HEK293 (cell line): Measurements from ENCODE around the gene FBXO10.
A peak's percentile ranks its signal among the peaks of the same experiment; 100 is the strongest.

Experiments
- CTCF ChIA-PET: fragments of 350-600 bp; formaldehyde crosslinking; extraction: SDS; loops from one replicate; lab custom pipeline; 2021; ENCODE audit warnings: antibody characterized with exemption; lab: Yijun Ruan, JAX
- POLR2A ChIA-PET: fragments of 300-600 bp; formaldehyde crosslinking; extraction: SDS; loops from one replicate; lab custom pipeline; 2020; ENCODE audit warnings: antibody characterized with exemption, inconsistent platforms; lab: Yijun Ruan, JAX
- H3K27ac ChIP-seq: fragments of 200-500 bp; sonication (Bioruptor generic); 2 replicates; pipeline ENCODE4 v1.5.1; 2014; ENCODE audit warnings: low read depth, low read length, control low read depth, inconsistent platforms; ENCODE audit errors: extremely low read depth
- H3K36me3 ChIP-seq, 2 experiments: fragments of 200-500 bp in 1 of 2; sonication (Bioruptor generic) in 1 of 2; 1 replicate in 1 of 2; 2 replicates in 1 of 2; pipeline ENCODE4 v1.5.1; 2014 to 2017; ENCODE audit warnings: inconsistent platforms in 2 of 2, low read length in 2 of 2; ENCODE audit not compliant: control insufficient read depth in 2 of 2, insufficient read depth in 1 of 2
- H3K4me1 ChIP-seq: fragments of 200-500 bp; sonication (Bioruptor generic); 2 replicates; pipeline ENCODE4 v1.5.1; 2014; ENCODE audit warnings: mild to moderate bottlenecking, low read length, inconsistent platforms; ENCODE audit not compliant: control insufficient read depth, insufficient read depth
- H3K4me3 ChIP-seq: 2 replicates; pipeline ENCODE4 v1.5.1; 2011; ENCODE audit warnings: low read depth, mild to moderate bottlenecking, control low read depth, low read length, moderate library complexity
- H3K9me3 ChIP-seq: fragments of 200-500 bp; sonication (Bioruptor generic); 2 replicates; pipeline ENCODE4 v1.5.1; 2014; ENCODE audit warnings: low read depth, low read length, inconsistent platforms; ENCODE audit not compliant: control insufficient read depth, insufficient read depth
- FEZF1 ChIP-seq: fragments of 450-650 bp; formaldehyde crosslinking; IDR thresholded peaks from 2 replicates; pipeline ENCODE4 v1.5.1; 2016; ENCODE audit warnings: missing biosample characterization, missing genetic modification characterization
- GLIS1 ChIP-seq: fragments of 450-650 bp; formaldehyde crosslinking; IDR thresholded peaks from 2 replicates; pipeline ENCODE4 v1.5.1; 2016; ENCODE audit warnings: missing biosample characterization, missing genetic modification characterization
- OSR2 ChIP-seq: fragments of 450-650 bp; formaldehyde crosslinking; IDR thresholded peaks from 2 replicates; pipeline ENCODE4 v1.5.1; 2016; ENCODE audit warnings: missing biosample characterization, missing genetic modification characterization
- SCRT2 ChIP-seq: fragments of 450-650 bp; formaldehyde crosslinking; IDR thresholded peaks from 2 replicates; pipeline ENCODE4 v1.5.1; 2016; ENCODE audit warnings: missing biosample characterization, missing genetic modification characterization
- SETDB1 ChIP-seq: IDR thresholded peaks from one replicate; pipeline ENCODE4 v1.6.1; 2017; ENCODE audit warnings: mild to moderate bottlenecking, low read length, moderate library complexity, mixed read lengths; ENCODE audit not compliant: insufficient read length
- SP3 ChIP-seq: fragments of 450-650 bp; formaldehyde crosslinking; IDR thresholded peaks from 2 replicates; pipeline ENCODE4 v1.5.1; 2016; ENCODE audit warnings: missing biosample characterization, missing genetic modification characterization
- YY2 ChIP-seq: fragments of 450-650 bp; formaldehyde crosslinking; IDR thresholded peaks from 2 replicates; pipeline ENCODE4 v1.5.1; 2016; ENCODE audit warnings: missing biosample characterization, missing genetic modification characterization
- ZBTB17 ChIP-seq: fragments of 450-650 bp; formaldehyde crosslinking; IDR thresholded peaks from 2 replicates; pipeline ENCODE4 v1.5.1; 2016; ENCODE audit warnings: missing biosample characterization, missing genetic modification characterization
- ZFHX2 ChIP-seq: fragments of 450-650 bp; formaldehyde crosslinking; conservative IDR thresholded peaks from 2 replicates; pipeline ENCODE4 v1.5.1; 2016; ENCODE audit warnings: missing biosample characterization, missing genetic modification characterization
- ZFP69B ChIP-seq: fragments of 450-650 bp; formaldehyde crosslinking; IDR thresholded peaks from 2 replicates; pipeline ENCODE4 v1.5.1; 2016; ENCODE audit warnings: missing biosample characterization, missing genetic modification characterization
- ZIC2 ChIP-seq: fragments of 450-650 bp; formaldehyde crosslinking; IDR thresholded peaks from 2 replicates; pipeline ENCODE4 v1.5.1; 2016; ENCODE audit warnings: missing biosample characterization, missing genetic modification characterization
- ZNF112 ChIP-seq: fragments of 450-650 bp; formaldehyde crosslinking; IDR thresholded peaks from 2 replicates; pipeline ENCODE4 v1.5.0; 2017; ENCODE audit warnings: missing biosample characterization, missing genetic modification characterization
- ZNF114 ChIP-seq: fragments of 450-650 bp; formaldehyde crosslinking; IDR thresholded peaks from 2 replicates; pipeline ENCODE4 v1.5.0; 2017; ENCODE audit warnings: missing biosample characterization, missing genetic modification characterization
- ZNF140 ChIP-seq: fragments of 450-650 bp; formaldehyde crosslinking; IDR thresholded peaks from 2 replicates; pipeline ENCODE4 v1.5.1; 2016; ENCODE audit warnings: missing biosample characterization, missing genetic modification characterization
- ZNF146 ChIP-seq: fragments of 450-650 bp; formaldehyde crosslinking; IDR thresholded peaks from 2 replicates; pipeline ENCODE4 v1.5.1; 2016; ENCODE audit warnings: missing biosample characterization, missing genetic modification characterization
- ZNF211 ChIP-seq: fragments of 450-650 bp; formaldehyde crosslinking; IDR thresholded peaks from 2 replicates; pipeline ENCODE4 v1.5.1; 2016; ENCODE audit warnings: low read depth, missing biosample characterization, missing genetic modification characterization
- ZNF214 ChIP-seq: fragments of 450-650 bp; formaldehyde crosslinking; IDR thresholded peaks from 2 replicates; pipeline ENCODE4 v1.5.1; 2017; ENCODE audit warnings: missing biosample characterization, mild to moderate bottlenecking, missing genetic modification characterization, borderline replicate concordance
- ZNF248 ChIP-seq: fragments of 450-650 bp; formaldehyde crosslinking; IDR thresholded peaks from 2 replicates; pipeline ENCODE4 v1.5.1; 2017; ENCODE audit warnings: missing biosample characterization, missing genetic modification characterization
- ZNF302 ChIP-seq: fragments of 450-650 bp; formaldehyde crosslinking; IDR thresholded peaks from 2 replicates; pipeline ENCODE4 v1.5.1; 2016; ENCODE audit warnings: missing biosample characterization, missing genetic modification characterization, low read depth
- ZNF335 ChIP-seq: fragments of 450-650 bp; formaldehyde crosslinking; conservative IDR thresholded peaks from 2 replicates; pipeline ENCODE4 v1.5.1; 2016; ENCODE audit warnings: missing biosample characterization, missing genetic modification characterization
- ZNF626 ChIP-seq: fragments of 450-650 bp; sonication (Bioruptor Pico); formaldehyde crosslinking; IDR thresholded peaks from 2 replicates; pipeline ENCODE4 v1.5.1; 2018; ENCODE audit warnings: missing biosample characterization, missing genetic modification characterization, inconsistent platforms
- ZNF791 ChIP-seq: fragments of 450-650 bp; formaldehyde crosslinking; IDR thresholded peaks from 2 replicates; pipeline ENCODE4 v1.5.1; 2016; ENCODE audit warnings: missing biosample characterization, missing genetic modification characterization
- TF ChIP-seq, protein P1 (sequence below): fragments of 450-650 bp; formaldehyde crosslinking; IDR thresholded peaks from 2 replicates; pipeline ENCODE4 v1.5.1; 2016; ENCODE audit warnings: missing biosample characterization, missing genetic modification characterization
- TF ChIP-seq, protein P2 (sequence below): fragments of 450-650 bp; formaldehyde crosslinking; IDR thresholded peaks from 2 replicates; pipeline ENCODE4 v1.5.1; 2016; ENCODE audit warnings: missing biosample characterization, missing genetic modification characterization
- TF ChIP-seq, protein P3 (sequence below): fragments of 450-650 bp; formaldehyde crosslinking; IDR thresholded peaks from 2 replicates; pipeline ENCODE4 v1.5.1; 2017; ENCODE audit warnings: missing biosample characterization, missing genetic modification characterization
- TF ChIP-seq, protein P4 (sequence below): fragments of 450-650 bp; formaldehyde crosslinking; IDR thresholded peaks from 2 replicates; pipeline ENCODE4 v1.5.1; 2017; ENCODE audit warnings: missing biosample characterization, missing genetic modification characterization
- TF ChIP-seq, protein P5 (sequence below): IDR thresholded peaks from 2 replicates; pipeline ENCODE4 v1.6.1; 2011; ENCODE audit warnings: mild to moderate bottlenecking, low read depth, low read length, borderline replicate concordance
- TF ChIP-seq, protein P6 (sequence below): fragments of 450-650 bp; formaldehyde crosslinking; IDR thresholded peaks from 2 replicates; pipeline ENCODE4 v1.5.1; 2016; ENCODE audit warnings: missing biosample characterization, missing genetic modification characterization

FBXO10 gene

DNA sequence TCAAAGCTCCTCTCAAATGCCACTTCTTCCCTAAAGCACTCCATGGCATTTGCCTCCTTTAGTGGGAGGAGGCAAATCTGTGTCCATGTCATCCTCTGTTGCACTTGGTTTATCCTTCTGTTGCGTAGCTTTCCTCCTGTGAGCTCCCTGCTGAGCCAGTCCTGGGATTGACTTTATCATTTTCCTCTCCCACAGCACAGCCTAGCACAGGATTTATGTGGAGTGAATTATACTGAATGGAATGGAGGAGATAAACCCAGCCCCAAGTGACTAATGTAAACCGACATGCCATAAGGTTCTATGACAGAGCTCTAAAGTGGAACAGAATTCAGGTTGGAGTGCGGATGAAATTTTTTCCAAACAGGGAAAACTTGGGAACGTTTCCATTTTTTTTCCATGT is 42.6 kb upstream of the FBXO10 start:
- no peak overlapping the region for H3K27ac ChIP-seq
- no peaks in the 10 kb centered on the region for H3K9me3 ChIP-seq
- CTCF ChIA-PET: interaction anchor here (1.3 kb wide), 1 partner anchor 22 kb away, joined by 3 read pairs; no protein-coding TSS in a partner anchor
- no peaks in the 10 kb centered on the region for H3K36me3 ChIP-seq
- TF ChIP-seq SCRT2: no peak
- no peak for TF ChIP-seq SP3 (tag by site-specific recombination)
- peak; percentile 28; the same call in 1 of the 2 replicates for TF ChIP-seq ZBTB17 (tag by site-specific recombination)
- 0 out of 2 replicates have a peak, but pooled peaks have one; percentile 10 for TF ChIP-seq ZIC2 (tag by site-specific recombination)
- H3K4me3 ChIP-seq: no peak overlapping the region
- POLR2A ChIA-PET: interaction anchor here (0.6 kb wide), 1 partner anchor 661 kb away, joined by 4 read pairs; no protein-coding TSS in a partner anchor
- no peaks in the 10 kb centered on the region for H3K4me1 ChIP-seq

DNA sequence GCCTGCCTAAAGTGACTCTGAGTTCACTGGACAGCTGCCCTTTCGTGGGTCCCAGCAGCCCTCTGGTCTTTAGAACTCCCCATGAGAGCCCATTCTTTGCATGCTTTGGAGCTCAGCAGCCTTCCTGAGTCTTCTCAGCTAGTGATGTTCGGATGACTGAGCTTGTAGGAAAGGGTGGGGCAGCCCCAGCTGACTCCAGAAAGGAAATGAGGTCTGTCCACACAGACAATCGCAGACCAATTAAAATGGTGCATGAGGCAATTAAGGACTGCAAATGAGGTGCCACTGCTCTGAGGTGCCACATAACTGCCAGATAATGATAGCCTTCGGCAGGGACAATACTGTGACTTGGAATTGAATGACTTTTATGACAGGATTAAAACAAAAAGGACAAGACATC is 41.7 kb upstream of the FBXO10 start:
- H3K4me1 ChIP-seq: no peaks in the 10 kb centered on the region
- no peaks in the 10 kb centered on the region for H3K9me3 ChIP-seq
- H3K36me3 ChIP-seq: no peaks in the 10 kb centered on the region
- no peak overlapping the region for H3K27ac ChIP-seq
- no peak overlapping the region for H3K4me3 ChIP-seq
- ChIA-PET POLR2A (no interaction called here), CTCF (no interaction called here)
- TF ChIP-seq ZNF114 (no peak), ZNF140 (no peak), ZNF112 (tag by site-specific recombination) (no peak), YY2 (tag by site-specific recombination) (no peak), SETDB1 (no peak), GLIS1 (tag by site-specific recombination) (no peak), ZNF302 (no peak), ZNF626 (no peak), FEZF1 (peak; percentile 44; the same call in 1 of the 2 replicates), ZNF335 (tag by site-specific recombination) (no peak), ZNF214 (tag by site-specific recombination) (no peak), ZNF146 (tag by site-specific recombination) (no peak), ZNF791 (tag by site-specific recombination) (no peak), ZNF248 (tag by site-specific recombination) (no peak), ZFHX2 (tag by site-specific recombination) (no peak), ZFP69B (tag by site-specific recombination) (no peak), OSR2 (tag by site-specific recombination) (0 out of 2 replicates have a peak, but pooled peaks have one; percentile 32), ZNF211 (tag by site-specific recombination) (no peak)
- TF ChIP-seq, protein P1, sequence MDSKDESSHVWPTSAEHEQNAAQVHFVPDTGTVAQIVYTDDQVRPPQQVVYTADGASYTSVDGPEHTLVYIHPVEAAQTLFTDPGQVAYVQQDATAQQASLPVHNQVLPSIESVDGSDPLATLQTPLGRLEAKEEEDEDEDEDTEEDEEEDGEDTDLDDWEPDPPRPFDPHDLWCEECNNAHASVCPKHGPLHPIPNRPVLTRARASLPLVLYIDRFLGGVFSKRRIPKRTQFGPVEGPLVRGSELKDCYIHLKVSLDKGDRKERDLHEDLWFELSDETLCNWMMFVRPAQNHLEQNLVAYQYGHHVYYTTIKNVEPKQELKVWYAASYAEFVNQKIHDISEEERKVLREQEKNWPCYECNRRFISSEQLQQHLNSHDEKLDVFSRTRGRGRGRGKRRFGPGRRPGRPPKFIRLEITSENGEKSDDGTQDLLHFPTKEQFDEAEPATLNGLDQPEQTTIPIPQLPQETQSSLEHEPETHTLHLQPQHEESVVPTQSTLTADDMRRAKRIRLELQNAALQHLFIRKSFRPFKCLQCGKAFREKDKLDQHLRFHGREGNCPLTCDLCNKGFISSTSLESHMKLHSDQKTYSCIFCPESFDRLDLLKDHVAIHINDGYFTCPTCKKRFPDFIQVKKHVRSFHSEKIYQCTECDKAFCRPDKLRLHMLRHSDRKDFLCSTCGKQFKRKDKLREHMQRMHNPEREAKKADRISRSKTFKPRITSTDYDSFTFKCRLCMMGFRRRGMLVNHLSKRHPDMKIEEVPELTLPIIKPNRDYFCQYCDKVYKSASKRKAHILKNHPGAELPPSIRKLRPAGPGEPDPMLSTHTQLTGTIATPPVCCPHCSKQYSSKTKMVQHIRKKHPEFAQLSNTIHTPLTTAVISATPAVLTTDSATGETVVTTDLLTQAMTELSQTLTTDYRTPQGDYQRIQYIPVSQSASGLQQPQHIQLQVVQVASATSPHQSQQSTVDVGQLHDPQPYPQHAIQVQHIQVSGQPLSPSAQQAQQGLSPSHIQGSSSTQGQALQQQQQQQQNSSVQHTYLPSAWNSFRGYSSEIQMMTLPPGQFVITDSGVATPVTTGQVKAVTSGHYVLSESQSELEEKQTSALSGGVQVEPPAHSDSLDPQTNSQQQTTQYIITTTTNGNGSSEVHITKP: no peak
- TF ChIP-seq, protein P2, sequence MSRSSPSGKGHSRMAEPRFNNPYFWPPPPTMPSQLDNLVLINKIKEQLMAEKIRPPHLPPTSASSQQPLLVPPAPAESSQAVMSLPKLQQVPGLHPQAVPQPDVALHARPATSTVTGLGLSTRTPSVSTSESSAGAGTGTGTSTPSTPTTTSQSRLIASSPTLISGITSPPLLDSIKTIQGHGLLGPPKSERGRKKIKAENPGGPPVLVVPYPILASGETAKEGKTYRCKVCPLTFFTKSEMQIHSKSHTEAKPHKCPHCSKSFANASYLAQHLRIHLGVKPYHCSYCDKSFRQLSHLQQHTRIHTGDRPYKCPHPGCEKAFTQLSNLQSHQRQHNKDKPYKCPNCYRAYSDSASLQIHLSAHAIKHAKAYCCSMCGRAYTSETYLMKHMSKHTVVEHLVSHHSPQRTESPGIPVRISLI (tag by site-specific recombination): no peak
- TF ChIP-seq, protein P3, sequence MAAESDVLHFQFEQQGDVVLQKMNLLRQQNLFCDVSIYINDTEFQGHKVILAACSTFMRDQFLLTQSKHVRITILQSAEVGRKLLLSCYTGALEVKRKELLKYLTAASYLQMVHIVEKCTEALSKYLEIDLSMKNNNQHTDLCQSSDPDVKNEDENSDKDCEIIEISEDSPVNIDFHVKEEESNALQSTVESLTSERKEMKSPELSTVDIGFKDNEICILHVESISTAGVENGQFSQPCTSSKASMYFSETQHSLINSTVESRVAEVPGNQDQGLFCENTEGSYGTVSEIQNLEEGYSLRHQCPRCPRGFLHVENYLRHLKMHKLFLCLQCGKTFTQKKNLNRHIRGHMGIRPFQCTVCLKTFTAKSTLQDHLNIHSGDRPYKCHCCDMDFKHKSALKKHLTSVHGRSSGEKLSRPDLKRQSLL (tag by site-specific recombination): no peak
- TF ChIP-seq, protein P4, sequence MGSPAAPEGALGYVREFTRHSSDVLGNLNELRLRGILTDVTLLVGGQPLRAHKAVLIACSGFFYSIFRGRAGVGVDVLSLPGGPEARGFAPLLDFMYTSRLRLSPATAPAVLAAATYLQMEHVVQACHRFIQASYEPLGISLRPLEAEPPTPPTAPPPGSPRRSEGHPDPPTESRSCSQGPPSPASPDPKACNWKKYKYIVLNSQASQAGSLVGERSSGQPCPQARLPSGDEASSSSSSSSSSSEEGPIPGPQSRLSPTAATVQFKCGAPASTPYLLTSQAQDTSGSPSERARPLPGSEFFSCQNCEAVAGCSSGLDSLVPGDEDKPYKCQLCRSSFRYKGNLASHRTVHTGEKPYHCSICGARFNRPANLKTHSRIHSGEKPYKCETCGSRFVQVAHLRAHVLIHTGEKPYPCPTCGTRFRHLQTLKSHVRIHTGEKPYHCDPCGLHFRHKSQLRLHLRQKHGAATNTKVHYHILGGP (tag by site-specific recombination): no peak
- TF ChIP-seq, protein P5, sequence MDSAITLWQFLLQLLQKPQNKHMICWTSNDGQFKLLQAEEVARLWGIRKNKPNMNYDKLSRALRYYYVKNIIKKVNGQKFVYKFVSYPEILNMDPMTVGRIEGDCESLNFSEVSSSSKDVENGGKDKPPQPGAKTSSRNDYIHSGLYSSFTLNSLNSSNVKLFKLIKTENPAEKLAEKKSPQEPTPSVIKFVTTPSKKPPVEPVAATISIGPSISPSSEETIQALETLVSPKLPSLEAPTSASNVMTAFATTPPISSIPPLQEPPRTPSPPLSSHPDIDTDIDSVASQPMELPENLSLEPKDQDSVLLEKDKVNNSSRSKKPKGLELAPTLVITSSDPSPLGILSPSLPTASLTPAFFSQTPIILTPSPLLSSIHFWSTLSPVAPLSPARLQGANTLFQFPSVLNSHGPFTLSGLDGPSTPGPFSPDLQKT: no peak
- TF ChIP-seq, protein P6, sequence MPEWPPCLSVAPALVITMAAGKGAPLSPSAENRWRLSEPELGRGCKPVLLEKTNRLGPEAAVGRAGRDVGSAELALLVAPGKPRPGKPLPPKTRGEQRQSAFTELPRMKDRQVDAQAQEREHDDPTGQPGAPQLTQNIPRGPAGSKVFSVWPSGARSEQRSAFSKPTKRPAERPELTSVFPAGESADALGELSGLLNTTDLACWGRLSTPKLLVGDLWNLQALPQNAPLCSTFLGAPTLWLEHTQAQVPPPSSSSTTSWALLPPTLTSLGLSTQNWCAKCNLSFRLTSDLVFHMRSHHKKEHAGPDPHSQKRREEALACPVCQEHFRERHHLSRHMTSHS (tag by site-specific recombination): no peak
